HCT116 (cell line): ENCODE results near the gene SHTN1. TPM values are rescaled to one million over a fixed set of nuclear protein-coding genes. Genes with fewer than 3 reads are reported as not detected.

Experiments
- ATAC-seq: fragments of 200-7000 bp; cut with Tn5 transposase; 2 replicates; pipeline ENCODE4 v1.9.1; 2020; ENCODE audit warnings: mild to moderate bottlenecking, moderate library complexity
- BruUV-seq: library from RNA; stranded (reverse); fragments of 400-500 nt; replicated peaks from 2 replicates; lab custom pipeline; 2021; lab: Mats Ljungman, UMichigan
- CTCF ChIA-PET: fragments of 300-600 bp; sonication (Branson Sonifier 250); formaldehyde crosslinking; loops from one replicate; lab custom pipeline; 2021; ENCODE audit warnings: antibody characterized with exemption; lab: Charles Lee
- POLR2A ChIA-PET: fragments of 300-600, 350-600 bp; sonication (Branson Sonifier 250); formaldehyde crosslinking; loops from one replicate; lab custom pipeline; 2021; ENCODE audit warnings: antibody characterized with exemption; lab: Charles Lee
- RAD21 ChIA-PET, 2 experiments: fragments of 300-600 bp; sonication (Branson Sonifier 250); formaldehyde crosslinking; loops; one replicate each; lab custom pipeline; 2023; ENCODE audit warnings: low total read pairs in 2 of 2; ENCODE audit not compliant: uncharacterized antibody in 2 of 2, unreplicated experiment in 2 of 2, low non-redundant PET in 1 of 2; lab: Charles Lee
- DNase-seq: peaks from one replicate; pipeline ENCODE4 v3.0.0-alpha.2; 2010; ENCODE audit warnings: low read depth, low spot score
- H2AFZ ChIP-seq: fragments of 200-600 bp; shearing (Covaris generic), sonication (generic); 2 replicates; pipeline ENCODE4 v1.6.1; 2017; ENCODE audit warnings: low read depth, mixed run types, mixed read lengths, antibody characterized with exemption, low read length; ENCODE audit not compliant: poor library complexity, severe bottlenecking
- H3K27ac ChIP-seq: 2 replicates; pipeline ENCODE4 v1.5.1; 2012; ENCODE audit warnings: low read depth, low read length
- H3K27me3 ChIP-seq: fragments of 200-600 bp; sonication (generic); 2 replicates; pipeline ENCODE4 v1.6.1; 2016; ENCODE audit warnings: mixed run types, low read length, mixed read lengths; ENCODE audit not compliant: insufficient read depth
- H3K36me3 ChIP-seq, 2 experiments: fragments of 200-500 bp in 1 of 2; fragments of 200-600 bp in 1 of 2; sonication (Bioruptor generic) in 1 of 2; sonication (generic) in 1 of 2; 2 replicates each; pipeline versions ENCODE4 v1.5.1 to v1.6.1; 2014 to 2016; ENCODE audit warnings: low read length in 2 of 2, inconsistent platforms in 1 of 2, mixed read lengths in 1 of 2, mixed run types in 1 of 2; ENCODE audit not compliant: insufficient read depth in 2 of 2, control insufficient read depth in 1 of 2
- H3K4me1 ChIP-seq, 2 experiments: fragments of 200-600 bp in 1 of 2; sonication (generic) in 1 of 2; 2 replicates each; pipeline versions ENCODE4 v1.5.1 to v1.6.1; 2012 to 2017; ENCODE audit warnings: low read length in 2 of 2, inconsistent platforms in 1 of 2, mild to moderate bottlenecking in 1 of 2, mixed read lengths in 1 of 2, mixed run types in 1 of 2, moderate library complexity in 1 of 2; ENCODE audit not compliant: insufficient read depth in 2 of 2, control insufficient read depth in 1 of 2
- H3K4me2 ChIP-seq: fragments of 200-600 bp; sonication (generic); 2 replicates; pipeline ENCODE4 v1.6.1; 2017; ENCODE audit warnings: mixed run types, low read length, mixed read lengths
- H3K4me3 ChIP-seq, 2 experiments: fragments of 200-600 bp in 1 of 2; sonication (generic) in 1 of 2; replicated peaks in 1 of 2; 2 replicates each; pipeline ENCODE4 v1.5.1; 2011 to 2016; ENCODE audit warnings: low read length in 2 of 2, control low read depth in 1 of 2, low read depth in 1 of 2, mild to moderate bottlenecking in 1 of 2, mixed read lengths in 1 of 2, mixed run types in 1 of 2
- H3K79me2 ChIP-seq: fragments of 200-600 bp; sonication (generic); 2 replicates; pipeline ENCODE4 v1.6.1; 2017; ENCODE audit warnings: mild to moderate bottlenecking, mixed run types, low read length, moderate library complexity, mixed read lengths; ENCODE audit not compliant: insufficient read depth
- H3K9ac ChIP-seq: fragments of 200-600 bp; sonication (generic); 2 replicates; pipeline ENCODE4 v1.6.1; 2016; ENCODE audit warnings: low read length, mixed read lengths
- H3K9me2 ChIP-seq: fragments of 200-600 bp; sonication (generic), shearing (Covaris generic); 2 replicates; pipeline ENCODE4 v1.6.1; 2017; ENCODE audit warnings: mixed run types, mild to moderate bottlenecking, moderate library complexity; ENCODE audit not compliant: insufficient read depth
- H3K9me3 ChIP-seq, 2 experiments: fragments of 200-500 bp in 1 of 2; fragments of 200-600 bp in 1 of 2; sonication (Bioruptor generic) in 1 of 2; sonication (generic) in 1 of 2; 2 replicates each; pipeline ENCODE4 v1.6.1; 2014 to 2017; ENCODE audit warnings: low read length in 2 of 2, mixed read lengths in 2 of 2, inconsistent platforms in 1 of 2, low read depth in 1 of 2, mild to moderate bottlenecking in 1 of 2, mixed run types in 1 of 2, moderate library complexity in 1 of 2; ENCODE audit not compliant: control insufficient read depth in 1 of 2, insufficient read depth in 1 of 2
- H4K20me1 ChIP-seq: fragments of 200-600 bp; sonication (generic), shearing (Covaris generic); 2 replicates; pipeline ENCODE4 v1.6.1; 2017; ENCODE audit warnings: mixed run types, mild to moderate bottlenecking, moderate library complexity; ENCODE audit not compliant: insufficient read depth
- CEBPB ChIP-seq: IDR thresholded peaks from 2 replicates; pipeline ENCODE4 v1.6.1; 2012; ENCODE audit warnings: low read depth
- EZH2phosphoT487 ChIP-seq: fragments of 200-600 bp; IDR thresholded peaks from 2 replicates; pipeline ENCODE4 v1.6.1; 2018; ENCODE audit warnings: antibody characterized with exemption, borderline replicate concordance
- JUND ChIP-seq: IDR thresholded peaks from 2 replicates; pipeline ENCODE4 v1.6.1; 2012
- MAX ChIP-seq: IDR thresholded peaks from 2 replicates; pipeline ENCODE4 v1.6.1; 2012
- POLR2AphosphoS5 ChIP-seq: IDR thresholded peaks from 2 replicates; pipeline ENCODE4 v1.6.1; 2011; ENCODE audit warnings: mild to moderate bottlenecking, low read depth, low read length, moderate library complexity
- RAD21 ChIP-seq: IDR thresholded peaks from 2 replicates; pipeline ENCODE4 v1.6.1; 2012; ENCODE audit warnings: low read depth, mild to moderate bottlenecking
- REST ChIP-seq: IDR thresholded peaks from 2 replicates; pipeline ENCODE4 v1.6.1; 2012; ENCODE audit warnings: low read depth
- SP1 ChIP-seq: IDR thresholded peaks from 2 replicates; pipeline ENCODE4 v1.6.1; 2012; ENCODE audit warnings: low read depth
- ZFX ChIP-seq: fragments of 450-650 bp; IDR thresholded peaks from 2 replicates; pipeline ENCODE4 v1.6.1; 2017
- intact Hi-C: fragments of 100-400 bp; cut with micrococcal nuclease; formaldehyde crosslinking; loops from 2 replicates; pipeline ENCODE4 v1.10.0; 2022
- total RNA-seq: library from RNA; stranded (reverse); gene quantifications from one replicate; pipeline ENCODE4 v1.2.1, GENCODE V29; 2021; ENCODE audit not compliant: unreplicated experiment

Gene SHTN1
- total RNA-seq, 1 experiment from 2014 or later: 64.0 TPM

GRCh38 chr10:116907245-116907987 is 97.6 kb downstream of the SHTN1 start:
- BruUV-seq: no TSS peak
- H3K9ac ChIP-seq: no peak overlapping the region
- no peaks in the 10 kb centered on the region for H4K20me1 ChIP-seq
- H2AFZ ChIP-seq: no peak overlapping the region
- ChIA-PET CTCF (no interaction called here), POLR2A (no interaction called here), RAD21 (no interaction called here)
- no peaks in the 10 kb centered on the region for H3K79me2 ChIP-seq
- H3K4me2 ChIP-seq: no peak overlapping the region
- H3K9me2 ChIP-seq: no peaks in the 10 kb centered on the region
- no peaks in the 10 kb centered on the region for H3K9me3 ChIP-seq
- H3K36me3 ChIP-seq: peaks cover 16 to 18% of the 10 kb centered on the region in 2 experiments; a peak in 2 of 4 replicates
- no peak for DNase-seq
- H3K4me3 ChIP-seq: no peak overlapping the region
- intact Hi-C loops: no loop called here
- no peaks in the 10 kb centered on the region for H3K27me3 ChIP-seq
- TF ChIP-seq EZH2phosphoT487: no peak
- no peak for TF ChIP-seq JUND
- TF ChIP-seq CEBPB: no peak
- TF ChIP-seq RAD21: no peak
- TF ChIP-seq POLR2AphosphoS5: no peak
- TF ChIP-seq ZFX: no peak
- no peak for TF ChIP-seq SP1
- TF ChIP-seq MAX: no peak
- TF ChIP-seq REST: no peak
- TF ChIP-seq, all 23 proteins: peak for 0
- ATAC-seq: no peak
- Histone ChIP-seq H3K4me1 (no peaks in the 10 kb centered on the region), H3K27ac (no peak overlapping the region)
